HEK293T (cell line): ENCODE data around the gene EIF2D.

Source experiments
- ARNT ChIP-seq: fragments of 450-650 bp; IDR thresholded peaks from 2 replicates; pipeline ENCODE4 v1.6.1; 2017; ENCODE audit warnings: mild to moderate bottlenecking
- CTBP1 ChIP-seq: fragments of 450-650 bp; IDR thresholded peaks from 2 replicates; pipeline ENCODE4 v1.6.1; 2016; ENCODE audit warnings: borderline replicate concordance
- ELF4 ChIP-seq: fragments of 450-650 bp; IDR thresholded peaks from 2 replicates; pipeline ENCODE4 v1.6.1; 2017; ENCODE audit warnings: antibody characterized with exemption
- FOXA1 ChIP-seq: fragments of 450-650 bp; IDR thresholded peaks from 2 replicates; pipeline ENCODE4 v1.6.1; 2016; ENCODE audit warnings: mild to moderate bottlenecking
- FOXM1 ChIP-seq: fragments of 450-650 bp; IDR thresholded peaks from 2 replicates; pipeline ENCODE4 v1.6.1; 2017; ENCODE audit warnings: mild to moderate bottlenecking, borderline replicate concordance
- NFRKB ChIP-seq: fragments of 450-650 bp; IDR thresholded peaks from 2 replicates; pipeline ENCODE4 v1.6.1; 2016; ENCODE audit warnings: mild to moderate bottlenecking, moderate library complexity
- SP1 ChIP-seq: fragments of 450-650 bp; IDR thresholded peaks from 2 replicates; pipeline ENCODE4 v1.6.1; 2017
- SUZ12 ChIP-seq: fragments of 450-650 bp; IDR thresholded peaks from 2 replicates; pipeline ENCODE4 v1.6.1; 2016; ENCODE audit warnings: mild to moderate bottlenecking
- ZNF384 ChIP-seq: fragments of 450-650 bp; IDR thresholded peaks from 2 replicates; pipeline ENCODE4 v1.6.1; 2016
- TF ChIP-seq, protein P1 (sequence below): fragments of 450-650 bp; IDR thresholded peaks from 2 replicates; pipeline ENCODE4 v1.6.1; 2016

DNA sequence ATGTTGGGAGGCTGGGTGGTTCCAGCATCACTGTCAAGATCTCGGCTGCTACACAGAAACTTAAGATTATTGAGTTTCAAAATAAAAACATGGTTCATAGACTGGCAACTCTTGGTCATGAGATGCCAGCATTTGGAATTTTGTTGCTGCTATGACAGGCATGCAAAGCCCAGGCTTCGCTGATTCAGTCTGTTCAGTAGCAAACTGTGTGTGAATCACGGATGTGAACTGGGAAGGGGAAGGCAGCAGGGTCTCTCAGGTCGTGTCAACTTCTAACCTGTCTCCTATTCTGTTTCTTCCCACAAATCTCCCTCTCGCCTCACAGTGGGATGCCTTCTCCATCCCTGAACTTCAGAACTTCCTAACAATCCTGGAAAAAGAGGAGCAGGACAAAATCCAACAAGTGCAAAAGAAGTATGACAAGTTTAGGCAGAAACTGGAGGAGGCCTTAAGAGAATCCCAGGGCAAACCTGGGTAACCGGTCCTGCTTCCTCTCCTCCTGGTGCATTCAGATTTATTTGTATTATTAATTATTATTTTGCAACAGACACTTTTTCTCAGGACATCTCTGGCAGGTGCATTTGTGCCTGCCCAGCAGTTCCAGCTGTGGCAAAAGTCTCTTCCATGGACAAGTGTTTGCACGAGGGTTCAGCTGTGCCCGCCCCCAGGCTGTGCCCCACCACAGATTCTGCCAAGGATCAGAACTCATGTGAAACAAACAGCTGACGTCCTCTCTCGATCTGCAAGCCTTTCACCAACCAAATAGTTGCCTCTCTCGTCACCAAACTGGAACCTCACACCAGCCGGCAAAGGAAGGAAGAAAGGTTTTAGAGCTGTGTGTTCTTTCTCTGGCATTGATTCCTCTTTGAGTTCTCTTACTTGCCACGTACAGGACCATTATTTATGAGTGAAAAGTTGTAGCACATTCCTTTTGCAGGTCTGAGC, 25.5 kb downstream of the EIF2D start:
- TF ChIP-seq ELF4 (no peak), FOXA1 (no peak), SUZ12 (no peak), CTBP1 (no peak), FOXM1 (no peak), SP1 (no peak), ARNT (no peak), NFRKB (no peak), ZNF384 (no peak)
- TF ChIP-seq, protein P1, sequence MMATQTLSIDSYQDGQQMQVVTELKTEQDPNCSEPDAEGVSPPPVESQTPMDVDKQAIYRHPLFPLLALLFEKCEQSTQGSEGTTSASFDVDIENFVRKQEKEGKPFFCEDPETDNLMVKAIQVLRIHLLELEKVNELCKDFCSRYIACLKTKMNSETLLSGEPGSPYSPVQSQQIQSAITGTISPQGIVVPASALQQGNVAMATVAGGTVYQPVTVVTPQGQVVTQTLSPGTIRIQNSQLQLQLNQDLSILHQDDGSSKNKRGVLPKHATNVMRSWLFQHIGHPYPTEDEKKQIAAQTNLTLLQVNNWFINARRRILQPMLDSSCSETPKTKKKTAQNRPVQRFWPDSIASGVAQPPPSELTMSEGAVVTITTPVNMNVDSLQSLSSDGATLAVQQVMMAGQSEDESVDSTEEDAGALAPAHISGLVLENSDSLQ = no peak
